Thyroid gland (tissue), 4 donors: ENCODE results near the gene EFNB2. TPM values are rescaled to one million over a fixed set of nuclear protein-coding genes. Genes with fewer than 3 reads are reported as not detected.

Experiments used
- DNase-seq, 2 donors: peaks; one replicate each; pipeline ENCODE4 v3.0.0-alpha.2; 2019
- H3K27ac ChIP-seq, 3 donors: fragments of 200-600 bp; sonication (generic); 1 replicate in 2 of 3; 2 replicates in 1 of 3; pipeline ENCODE4 v1.5.1; 2016 to 2019; ENCODE audit warnings: mild to moderate bottlenecking in 1 of 3, moderate library complexity in 1 of 3
- H3K27me3 ChIP-seq: fragments of 200-600 bp; sonication (generic); one replicate; pipeline ENCODE4 v1.5.1; 2019
- H3K36me3 ChIP-seq, 2 donors: fragments of 200-600 bp; sonication (generic); one replicate each; pipeline ENCODE4 v1.5.1; 2016 to 2019
- H3K4me1 ChIP-seq, 2 donors: fragments of 200-600 bp; sonication (generic); one replicate each; pipeline ENCODE4 v1.5.1; 2017 to 2019
- H3K4me3 ChIP-seq, 3 donors: fragments of 200-600 bp; sonication (generic); replicated peaks in 1 of 3; 1 replicate in 2 of 3; 2 replicates in 1 of 3; pipeline ENCODE4 v1.5.1; 2016; ENCODE audit warnings: mild to moderate bottlenecking in 1 of 3
- H3K9me3 ChIP-seq: fragments of 200-600 bp; sonication (generic); one replicate; pipeline ENCODE4 v1.5.1; 2017
- POLR2A ChIP-seq, 2 donors: fragments of 450-650 bp; IDR thresholded peaks; one replicate each; pipeline ENCODE4 v1.6.1; 2017; ENCODE audit warnings: antibody characterized with exemption in 2 of 2, mild to moderate bottlenecking in 2 of 2, moderate library complexity in 1 of 2
- WGBS, 2 donors: methylation state at CpG; one replicate each; pipeline ENCODE4 v1.1.5; 2017; 5-methylcytosine and 5-hydroxymethylcytosine counted together
- intact Hi-C: fragments of 100-400 bp; cut with DNase I; formaldehyde crosslinking; loops from one replicate; pipeline ENCODE4 v1.15.1; 2023
- total RNA-seq, 4 donors: library from RNA; depleted of rRNA; stranded (reverse); fragments of >200 nt; gene quantifications; one replicate each; pipeline ENCODE4 v1.2.3, GENCODE V29; 2016
- TF ChIP-seq, protein P1 (sequence below), 6 experiments: fragments of 200-600 bp in 3 of 6; fragments of 450-650 bp in 3 of 6; sonication (generic) in 3 of 6; IDR thresholded peaks; one replicate each; pipeline ENCODE4 v1.5.1; 2016 to 2019; ENCODE audit warnings: antibody characterized with exemption in 6 of 6, mild to moderate bottlenecking in 2 of 6, inconsistent platforms in 1 of 6, moderate library complexity in 1 of 6

Gene EFNB2
- total RNA-seq, 4 donors from 2014 or later, result 10.8 to 22.5 (median 17.0) TPM

DNA sequence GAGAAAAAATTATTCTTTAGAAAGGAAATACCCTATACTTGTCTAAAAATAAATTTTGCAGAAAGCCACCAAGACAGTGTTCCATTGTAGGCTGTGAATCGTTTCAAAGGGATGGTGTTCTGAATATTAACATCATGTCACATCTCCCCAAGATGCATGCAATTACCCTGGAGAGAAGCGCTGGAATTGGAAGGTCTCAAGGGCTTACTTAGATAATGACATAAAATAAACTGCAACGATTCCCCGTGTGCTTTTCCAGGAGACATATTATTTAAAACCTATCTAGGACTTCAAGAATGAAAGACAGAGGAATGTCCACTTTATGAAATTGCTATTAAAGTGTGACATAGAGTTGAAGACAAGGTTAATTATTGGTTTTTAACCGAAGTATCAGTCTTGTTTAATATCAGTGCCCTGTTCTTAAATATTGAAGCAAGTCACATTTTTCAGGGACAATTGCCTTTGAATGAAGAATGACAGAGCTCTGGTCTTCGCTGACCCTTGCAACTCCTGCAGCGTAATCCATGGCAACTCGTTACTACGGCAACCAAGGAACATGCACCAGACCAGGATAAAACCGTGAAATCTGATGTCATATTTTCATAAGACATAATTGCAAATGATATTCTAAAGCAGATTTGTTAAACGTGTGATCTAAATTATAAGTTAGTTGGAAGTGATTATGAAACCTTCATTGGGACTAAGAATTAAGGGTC lies 91.7 kb downstream of the EFNB2 start:
- Histone ChIP-seq H3K4me3 (no peak overlapping the region), H3K27me3 (no peaks in the 10 kb centered on the region), H3K27ac (no peak overlapping the region), H3K4me1 (peaks cover 0 to 24% of the 10 kb centered on the region in 2 donors), H3K9me3 (no peaks in the 10 kb centered on the region), H3K36me3 (no peaks in the 10 kb centered on the region)
- TF ChIP-seq, protein P1, sequence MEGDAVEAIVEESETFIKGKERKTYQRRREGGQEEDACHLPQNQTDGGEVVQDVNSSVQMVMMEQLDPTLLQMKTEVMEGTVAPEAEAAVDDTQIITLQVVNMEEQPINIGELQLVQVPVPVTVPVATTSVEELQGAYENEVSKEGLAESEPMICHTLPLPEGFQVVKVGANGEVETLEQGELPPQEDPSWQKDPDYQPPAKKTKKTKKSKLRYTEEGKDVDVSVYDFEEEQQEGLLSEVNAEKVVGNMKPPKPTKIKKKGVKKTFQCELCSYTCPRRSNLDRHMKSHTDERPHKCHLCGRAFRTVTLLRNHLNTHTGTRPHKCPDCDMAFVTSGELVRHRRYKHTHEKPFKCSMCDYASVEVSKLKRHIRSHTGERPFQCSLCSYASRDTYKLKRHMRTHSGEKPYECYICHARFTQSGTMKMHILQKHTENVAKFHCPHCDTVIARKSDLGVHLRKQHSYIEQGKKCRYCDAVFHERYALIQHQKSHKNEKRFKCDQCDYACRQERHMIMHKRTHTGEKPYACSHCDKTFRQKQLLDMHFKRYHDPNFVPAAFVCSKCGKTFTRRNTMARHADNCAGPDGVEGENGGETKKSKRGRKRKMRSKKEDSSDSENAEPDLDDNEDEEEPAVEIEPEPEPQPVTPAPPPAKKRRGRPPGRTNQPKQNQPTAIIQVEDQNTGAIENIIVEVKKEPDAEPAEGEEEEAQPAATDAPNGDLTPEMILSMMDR (IDR thresholded peaks at IDR 0.05), result no peak
- no peak for TF ChIP-seq POLR2A (IDR thresholded peaks at IDR 0.05)
- WGBS, 2 donors, result 84 to 87% methylated on average over 11 of the region's 11 CpGs
- DNase-seq, result no peak
- intact Hi-C loops, result no loop called here

DNA sequence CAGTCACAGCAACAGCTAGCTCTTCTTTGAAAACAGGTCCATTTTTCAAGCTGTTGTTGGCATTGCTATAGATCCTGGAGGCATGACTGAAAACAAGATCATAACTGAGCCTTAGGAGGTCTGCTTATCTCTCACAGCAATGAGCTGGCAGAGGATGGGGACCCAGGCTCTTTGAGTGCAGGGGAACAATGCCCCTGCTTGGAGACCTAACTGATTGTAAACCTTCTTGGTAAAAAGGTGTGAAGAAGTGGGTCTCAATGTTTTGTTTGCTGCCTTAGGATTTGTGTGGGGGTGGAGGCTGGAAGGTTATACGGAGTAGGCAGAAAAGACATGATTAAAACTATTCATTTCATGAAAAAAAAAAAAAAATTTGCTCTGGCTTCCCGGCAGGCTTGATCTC lies 94.6 kb downstream of the EFNB2 start:
- H3K27ac ChIP-seq, result no peak overlapping the region
- 12 to 16% methylated on average over 2 of the region's 2 CpGs for whole genome bisulfite sequencing, 2 donors
- no peak for DNase-seq
- no peaks in the 10 kb centered on the region for H3K9me3 ChIP-seq
- H3K4me3 ChIP-seq, result no peak overlapping the region
- TF ChIP-seq, protein P1 (IDR thresholded peaks at IDR 0.05), result no peak
- intact Hi-C loops, result no loop called here
- H3K36me3 ChIP-seq, result no peaks in the 10 kb centered on the region
- peaks cover 0 to 9% of the 10 kb centered on the region in 2 donors for H3K4me1 ChIP-seq
- H3K27me3 ChIP-seq, result no peaks in the 10 kb centered on the region

Other genes starting within 250 kb of the EFNB2 start
- gene ARGLU1, start 32.5 kb upstream of the EFNB2 start, total RNA-seq, result 100 to 1,000 TPM in 3 of 4 donors, 10 to 100 TPM in 1; 73.9 to 165 (median 119) TPM